HCT116 (cell line): ENCODE data around the gene ZNF438. TPM values are rescaled to one million over a fixed set of nuclear protein-coding genes. Genes with fewer than 3 reads are reported as not detected.
A peak's percentile ranks its signal among the peaks of the same experiment; 100 is the strongest.

ENCODE experiments used
- ATAC-seq: fragments of 200-7000 bp; cut with Tn5 transposase; 2 replicates; pipeline ENCODE4 v1.9.1; 2020; ENCODE audit warnings: mild to moderate bottlenecking, moderate library complexity
- BruUV-seq: library from RNA; stranded (reverse); fragments of 400-500 nt; replicated peaks from 2 replicates; lab custom pipeline; 2021; lab: Mats Ljungman, UMichigan
- CTCF ChIA-PET: fragments of 300-600 bp; sonication (Branson Sonifier 250); formaldehyde crosslinking; loops from one replicate; lab custom pipeline; 2021; ENCODE audit warnings: antibody characterized with exemption; lab: Charles Lee
- POLR2A ChIA-PET: fragments of 300-600, 350-600 bp; sonication (Branson Sonifier 250); formaldehyde crosslinking; loops from one replicate; lab custom pipeline; 2021; ENCODE audit warnings: antibody characterized with exemption; lab: Charles Lee
- RAD21 ChIA-PET, 2 experiments: fragments of 300-600 bp; sonication (Branson Sonifier 250); formaldehyde crosslinking; loops; one replicate each; lab custom pipeline; 2023; ENCODE audit warnings: low total read pairs in 2 of 2; ENCODE audit not compliant: uncharacterized antibody in 2 of 2, unreplicated experiment in 2 of 2, low non-redundant PET in 1 of 2; lab: Charles Lee
- DNase-seq: peaks from one replicate; pipeline ENCODE4 v3.0.0-alpha.2; 2010; ENCODE audit warnings: low read depth, low spot score
- H2AFZ ChIP-seq: fragments of 200-600 bp; shearing (Covaris generic), sonication (generic); 2 replicates; pipeline ENCODE4 v1.6.1; 2017; ENCODE audit warnings: low read depth, mixed run types, mixed read lengths, antibody characterized with exemption, low read length; ENCODE audit not compliant: poor library complexity, severe bottlenecking
- H3K27ac ChIP-seq: 2 replicates; pipeline ENCODE4 v1.5.1; 2012; ENCODE audit warnings: low read depth, low read length
- H3K27me3 ChIP-seq: fragments of 200-600 bp; sonication (generic); 2 replicates; pipeline ENCODE4 v1.6.1; 2016; ENCODE audit warnings: mixed run types, low read length, mixed read lengths; ENCODE audit not compliant: insufficient read depth
- H3K36me3 ChIP-seq, 2 experiments: fragments of 200-500 bp in 1 of 2; fragments of 200-600 bp in 1 of 2; sonication (Bioruptor generic) in 1 of 2; sonication (generic) in 1 of 2; 2 replicates each; pipeline versions ENCODE4 v1.5.1 to v1.6.1; 2014 to 2016; ENCODE audit warnings: low read length in 2 of 2, inconsistent platforms in 1 of 2, mixed read lengths in 1 of 2, mixed run types in 1 of 2; ENCODE audit not compliant: insufficient read depth in 2 of 2, control insufficient read depth in 1 of 2
- H3K4me1 ChIP-seq, 2 experiments: fragments of 200-600 bp in 1 of 2; sonication (generic) in 1 of 2; 2 replicates each; pipeline versions ENCODE4 v1.5.1 to v1.6.1; 2012 to 2017; ENCODE audit warnings: low read length in 2 of 2, inconsistent platforms in 1 of 2, mild to moderate bottlenecking in 1 of 2, mixed read lengths in 1 of 2, mixed run types in 1 of 2, moderate library complexity in 1 of 2; ENCODE audit not compliant: insufficient read depth in 2 of 2, control insufficient read depth in 1 of 2
- H3K4me2 ChIP-seq: fragments of 200-600 bp; sonication (generic); 2 replicates; pipeline ENCODE4 v1.6.1; 2017; ENCODE audit warnings: mixed run types, low read length, mixed read lengths
- H3K4me3 ChIP-seq, 2 experiments: fragments of 200-600 bp in 1 of 2; sonication (generic) in 1 of 2; replicated peaks in 1 of 2; 2 replicates each; pipeline ENCODE4 v1.5.1; 2011 to 2016; ENCODE audit warnings: low read length in 2 of 2, control low read depth in 1 of 2, low read depth in 1 of 2, mild to moderate bottlenecking in 1 of 2, mixed read lengths in 1 of 2, mixed run types in 1 of 2
- H3K79me2 ChIP-seq: fragments of 200-600 bp; sonication (generic); 2 replicates; pipeline ENCODE4 v1.6.1; 2017; ENCODE audit warnings: mild to moderate bottlenecking, mixed run types, low read length, moderate library complexity, mixed read lengths; ENCODE audit not compliant: insufficient read depth
- H3K9ac ChIP-seq: fragments of 200-600 bp; sonication (generic); 2 replicates; pipeline ENCODE4 v1.6.1; 2016; ENCODE audit warnings: low read length, mixed read lengths
- H3K9me2 ChIP-seq: fragments of 200-600 bp; sonication (generic), shearing (Covaris generic); 2 replicates; pipeline ENCODE4 v1.6.1; 2017; ENCODE audit warnings: mixed run types, mild to moderate bottlenecking, moderate library complexity; ENCODE audit not compliant: insufficient read depth
- H3K9me3 ChIP-seq, 2 experiments: fragments of 200-500 bp in 1 of 2; fragments of 200-600 bp in 1 of 2; sonication (Bioruptor generic) in 1 of 2; sonication (generic) in 1 of 2; 2 replicates each; pipeline ENCODE4 v1.6.1; 2014 to 2017; ENCODE audit warnings: low read length in 2 of 2, mixed read lengths in 2 of 2, inconsistent platforms in 1 of 2, low read depth in 1 of 2, mild to moderate bottlenecking in 1 of 2, mixed run types in 1 of 2, moderate library complexity in 1 of 2; ENCODE audit not compliant: control insufficient read depth in 1 of 2, insufficient read depth in 1 of 2
- H4K20me1 ChIP-seq: fragments of 200-600 bp; sonication (generic), shearing (Covaris generic); 2 replicates; pipeline ENCODE4 v1.6.1; 2017; ENCODE audit warnings: mixed run types, mild to moderate bottlenecking, moderate library complexity; ENCODE audit not compliant: insufficient read depth
- CBX3 ChIP-seq: IDR thresholded peaks from 2 replicates; pipeline ENCODE4 v1.6.1; 2012; ENCODE audit warnings: low read depth
- CEBPB ChIP-seq: IDR thresholded peaks from 2 replicates; pipeline ENCODE4 v1.6.1; 2012; ENCODE audit warnings: low read depth
- EGR1 ChIP-seq: IDR thresholded peaks from 2 replicates; pipeline ENCODE4 v1.6.1; 2012; ENCODE audit warnings: low read depth
- ELF1 ChIP-seq: IDR thresholded peaks from 2 replicates; pipeline ENCODE4 v1.6.1; 2012; ENCODE audit warnings: low read depth, borderline replicate concordance
- EZH2 ChIP-seq: fragments of 200-600 bp; sonication (generic); IDR thresholded peaks from 2 replicates; pipeline ENCODE4 v1.6.1; 2017; ENCODE audit warnings: antibody characterized with exemption, mixed run types
- FOSL1 ChIP-seq: IDR thresholded peaks from 2 replicates; pipeline ENCODE4 v1.6.1; 2012; ENCODE audit warnings: low read depth
- JUND ChIP-seq: IDR thresholded peaks from 2 replicates; pipeline ENCODE4 v1.6.1; 2012
- POLR2A ChIP-seq: IDR thresholded peaks from 2 replicates; pipeline ENCODE4 v1.7.0; 2011; ENCODE audit warnings: borderline replicate concordance; ENCODE audit not compliant: insufficient read depth, insufficient read length; ENCODE audit errors: extremely low read depth
- POLR2AphosphoS5 ChIP-seq: IDR thresholded peaks from 2 replicates; pipeline ENCODE4 v1.6.1; 2011; ENCODE audit warnings: mild to moderate bottlenecking, low read depth, low read length, moderate library complexity
- SP1 ChIP-seq: IDR thresholded peaks from 2 replicates; pipeline ENCODE4 v1.6.1; 2012; ENCODE audit warnings: low read depth
- TCF7L2 ChIP-seq: IDR thresholded peaks from 2 replicates; pipeline ENCODE4 v1.7.0; 2011; ENCODE audit warnings: borderline replicate concordance, inconsistent platforms; ENCODE audit not compliant: insufficient read depth, insufficient read length; ENCODE audit errors: extremely low read depth
- YY1 ChIP-seq: IDR thresholded peaks from 2 replicates; pipeline ENCODE4 v1.6.1; 2011; ENCODE audit warnings: low read length, low read depth, moderate library complexity, mild to moderate bottlenecking; ENCODE audit not compliant: insufficient replicate concordance; ENCODE audit errors: extremely low read depth
- ZFX ChIP-seq: fragments of 450-650 bp; IDR thresholded peaks from 2 replicates; pipeline ENCODE4 v1.6.1; 2017
- ZNF274 ChIP-seq: fragments of 200-500 bp; sonication (Bioruptor generic); IDR thresholded peaks from 2 replicates; pipeline ENCODE4 v1.6.1; 2014; ENCODE audit warnings: mild to moderate bottlenecking, low read depth, low read length, inconsistent platforms
- intact Hi-C: fragments of 100-400 bp; cut with micrococcal nuclease; formaldehyde crosslinking; loops from 2 replicates; pipeline ENCODE4 v1.10.0; 2022
- total RNA-seq: library from RNA; stranded (reverse); gene quantifications from one replicate; pipeline ENCODE4 v1.2.1, GENCODE V29; 2021; ENCODE audit not compliant: unreplicated experiment
- TF ChIP-seq, protein P1 (sequence below), 3 experiments: fragments of 200-600 bp in 1 of 3; sonication (generic) in 1 of 3; IDR thresholded peaks in 2 of 3; conservative IDR thresholded peaks in 1 of 3; 2 replicates each; pipeline ENCODE4 v1.5.1; 2012 to 2017; ENCODE audit warnings: low read depth in 2 of 3, low read length in 2 of 3, antibody characterized with exemption in 1 of 3, borderline replicate concordance in 1 of 3, control low read depth in 1 of 3, mild to moderate bottlenecking in 1 of 3, mixed read lengths in 1 of 3, mixed run types in 1 of 3, moderate library complexity in 1 of 3; ENCODE audit not compliant: insufficient read depth in 1 of 3
- TF ChIP-seq, protein P2 (sequence below): IDR thresholded peaks from 2 replicates; pipeline ENCODE4 v1.6.1; 2011; ENCODE audit warnings: mild to moderate bottlenecking, low read length, moderate library complexity; ENCODE audit not compliant: insufficient replicate concordance; ENCODE audit errors: extremely low read depth
- TF ChIP-seq, protein P3 (sequence below): IDR thresholded peaks from 2 replicates; pipeline ENCODE4 v1.6.1; 2012; ENCODE audit warnings: low read depth
- TF ChIP-seq, protein P4 (sequence below): IDR thresholded peaks from 2 replicates; pipeline ENCODE4 v1.6.1; 2012
- TF ChIP-seq, protein P5 (sequence below): IDR thresholded peaks from 2 replicates; pipeline ENCODE4 v1.6.1; 2012

ZNF438 gene
- total RNA-seq, 1 experiment from 2014 or later = 3.3 TPM

DNA sequence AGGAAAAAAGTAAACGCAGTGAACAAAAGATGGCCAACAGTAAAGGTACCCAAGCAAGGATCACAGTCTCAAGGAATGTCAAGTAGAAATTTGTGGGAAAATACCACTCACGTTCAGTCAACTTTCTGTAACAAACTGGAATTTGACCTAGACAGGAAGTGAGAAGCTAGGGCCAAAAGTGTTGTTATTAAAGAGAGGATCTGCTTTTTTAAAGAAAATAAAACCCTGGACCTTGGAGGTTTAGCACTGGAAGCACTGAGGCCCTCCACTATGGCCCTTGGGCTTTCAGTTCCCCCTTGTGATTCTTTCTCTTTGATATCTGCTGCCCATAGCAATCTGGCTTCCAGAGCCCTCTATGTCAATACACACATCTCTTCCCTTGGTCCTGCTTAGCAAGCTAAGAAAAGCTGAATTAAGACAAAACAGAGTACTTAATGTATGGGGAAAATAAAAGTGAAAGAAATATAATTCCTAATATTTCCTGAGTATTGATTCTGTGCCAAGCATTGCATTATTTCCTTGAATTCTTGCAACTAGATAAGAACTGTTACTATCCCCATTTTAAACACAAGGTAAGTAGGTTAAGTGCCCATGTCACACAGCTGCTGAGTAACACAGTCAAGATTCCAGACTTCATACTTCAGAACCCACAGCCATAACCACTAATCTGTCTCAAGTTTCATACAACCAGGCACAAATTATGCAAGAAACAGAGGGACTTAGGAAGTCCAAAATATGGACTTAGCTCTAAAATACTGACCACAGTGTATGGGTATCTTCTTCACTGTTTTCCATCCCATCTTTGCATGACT, 2.6 kb upstream of the ZNF438 start:
- H3K9me2 ChIP-seq = no peaks in the 10 kb centered on the region
- H3K36me3 ChIP-seq = no peaks in the 10 kb centered on the region
- BruUV-seq = no TSS peak
- ChIA-PET RAD21 (no interaction called here), POLR2A (no interaction called here), CTCF (no interaction called here)
- peaks cover 8 to 41% of the 10 kb centered on the region in 2 experiments for H3K4me1 ChIP-seq
- no peaks in the 10 kb centered on the region for H3K79me2 ChIP-seq
- no peak overlapping the region for H3K27ac ChIP-seq
- H3K27me3 ChIP-seq = no peaks in the 10 kb centered on the region
- intact Hi-C loops = loop anchor here (5.0 kb wide), 1 partner anchor 728 kb away; no protein-coding TSS in a partner anchor
- no peaks in the 10 kb centered on the region for H4K20me1 ChIP-seq
- H3K4me2 ChIP-seq = no peak overlapping the region
- ATAC-seq (no peak), DNase-seq (no peak)
- H2AFZ ChIP-seq = no peak overlapping the region
- no peak overlapping the region for H3K4me3 ChIP-seq
- H3K9ac ChIP-seq = no peak overlapping the region
- H3K9me3 ChIP-seq = no peaks in the 10 kb centered on the region
- TF ChIP-seq TCF7L2 (no peak), POLR2AphosphoS5 (no peak), SP1 (no peak), POLR2A (no peak), CBX3 (0 out of 2 replicates have a peak, but pooled peaks have one; percentile 14), EZH2 (no peak), CEBPB (peak; percentile 25; the same call in 1 of the 2 replicates), EGR1 (no peak), ELF1 (no peak), FOSL1 (no peak), ZFX (no peak), ZNF274 (no peak), YY1 (no peak), JUND (no peak)
- TF ChIP-seq, protein P1, sequence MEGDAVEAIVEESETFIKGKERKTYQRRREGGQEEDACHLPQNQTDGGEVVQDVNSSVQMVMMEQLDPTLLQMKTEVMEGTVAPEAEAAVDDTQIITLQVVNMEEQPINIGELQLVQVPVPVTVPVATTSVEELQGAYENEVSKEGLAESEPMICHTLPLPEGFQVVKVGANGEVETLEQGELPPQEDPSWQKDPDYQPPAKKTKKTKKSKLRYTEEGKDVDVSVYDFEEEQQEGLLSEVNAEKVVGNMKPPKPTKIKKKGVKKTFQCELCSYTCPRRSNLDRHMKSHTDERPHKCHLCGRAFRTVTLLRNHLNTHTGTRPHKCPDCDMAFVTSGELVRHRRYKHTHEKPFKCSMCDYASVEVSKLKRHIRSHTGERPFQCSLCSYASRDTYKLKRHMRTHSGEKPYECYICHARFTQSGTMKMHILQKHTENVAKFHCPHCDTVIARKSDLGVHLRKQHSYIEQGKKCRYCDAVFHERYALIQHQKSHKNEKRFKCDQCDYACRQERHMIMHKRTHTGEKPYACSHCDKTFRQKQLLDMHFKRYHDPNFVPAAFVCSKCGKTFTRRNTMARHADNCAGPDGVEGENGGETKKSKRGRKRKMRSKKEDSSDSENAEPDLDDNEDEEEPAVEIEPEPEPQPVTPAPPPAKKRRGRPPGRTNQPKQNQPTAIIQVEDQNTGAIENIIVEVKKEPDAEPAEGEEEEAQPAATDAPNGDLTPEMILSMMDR (IDR thresholded peaks at IDR 0.05 in 2 of 3, conservative IDR thresholded peaks at IDR 0.05 in 1 of 3; ENCODE audit: borderline replicate concordance in 1 of 3, insufficient read depth in 1 of 3, low read depth in 2 of 3, low read length in 2 of 3) = no peak
- TF ChIP-seq, protein P2, sequence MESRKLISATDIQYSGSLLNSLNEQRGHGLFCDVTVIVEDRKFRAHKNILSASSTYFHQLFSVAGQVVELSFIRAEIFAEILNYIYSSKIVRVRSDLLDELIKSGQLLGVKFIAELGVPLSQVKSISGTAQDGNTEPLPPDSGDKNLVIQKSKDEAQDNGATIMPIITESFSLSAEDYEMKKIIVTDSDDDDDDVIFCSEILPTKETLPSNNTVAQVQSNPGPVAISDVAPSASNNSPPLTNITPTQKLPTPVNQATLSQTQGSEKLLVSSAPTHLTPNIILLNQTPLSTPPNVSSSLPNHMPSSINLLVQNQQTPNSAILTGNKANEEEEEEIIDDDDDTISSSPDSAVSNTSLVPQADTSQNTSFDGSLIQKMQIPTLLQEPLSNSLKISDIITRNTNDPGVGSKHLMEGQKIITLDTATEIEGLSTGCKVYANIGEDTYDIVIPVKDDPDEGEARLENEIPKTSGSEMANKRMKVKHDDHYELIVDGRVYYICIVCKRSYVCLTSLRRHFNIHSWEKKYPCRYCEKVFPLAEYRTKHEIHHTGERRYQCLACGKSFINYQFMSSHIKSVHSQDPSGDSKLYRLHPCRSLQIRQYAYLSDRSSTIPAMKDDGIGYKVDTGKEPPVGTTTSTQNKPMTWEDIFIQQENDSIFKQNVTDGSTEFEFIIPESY = no peak
- TF ChIP-seq, protein P3, sequence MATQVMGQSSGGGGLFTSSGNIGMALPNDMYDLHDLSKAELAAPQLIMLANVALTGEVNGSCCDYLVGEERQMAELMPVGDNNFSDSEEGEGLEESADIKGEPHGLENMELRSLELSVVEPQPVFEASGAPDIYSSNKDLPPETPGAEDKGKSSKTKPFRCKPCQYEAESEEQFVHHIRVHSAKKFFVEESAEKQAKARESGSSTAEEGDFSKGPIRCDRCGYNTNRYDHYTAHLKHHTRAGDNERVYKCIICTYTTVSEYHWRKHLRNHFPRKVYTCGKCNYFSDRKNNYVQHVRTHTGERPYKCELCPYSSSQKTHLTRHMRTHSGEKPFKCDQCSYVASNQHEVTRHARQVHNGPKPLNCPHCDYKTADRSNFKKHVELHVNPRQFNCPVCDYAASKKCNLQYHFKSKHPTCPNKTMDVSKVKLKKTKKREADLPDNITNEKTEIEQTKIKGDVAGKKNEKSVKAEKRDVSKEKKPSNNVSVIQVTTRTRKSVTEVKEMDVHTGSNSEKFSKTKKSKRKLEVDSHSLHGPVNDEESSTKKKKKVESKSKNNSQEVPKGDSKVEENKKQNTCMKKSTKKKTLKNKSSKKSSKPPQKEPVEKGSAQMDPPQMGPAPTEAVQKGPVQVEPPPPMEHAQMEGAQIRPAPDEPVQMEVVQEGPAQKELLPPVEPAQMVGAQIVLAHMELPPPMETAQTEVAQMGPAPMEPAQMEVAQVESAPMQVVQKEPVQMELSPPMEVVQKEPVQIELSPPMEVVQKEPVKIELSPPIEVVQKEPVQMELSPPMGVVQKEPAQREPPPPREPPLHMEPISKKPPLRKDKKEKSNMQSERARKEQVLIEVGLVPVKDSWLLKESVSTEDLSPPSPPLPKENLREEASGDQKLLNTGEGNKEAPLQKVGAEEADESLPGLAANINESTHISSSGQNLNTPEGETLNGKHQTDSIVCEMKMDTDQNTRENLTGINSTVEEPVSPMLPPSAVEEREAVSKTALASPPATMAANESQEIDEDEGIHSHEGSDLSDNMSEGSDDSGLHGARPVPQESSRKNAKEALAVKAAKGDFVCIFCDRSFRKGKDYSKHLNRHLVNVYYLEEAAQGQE = no peak
- TF ChIP-seq, protein P4, sequence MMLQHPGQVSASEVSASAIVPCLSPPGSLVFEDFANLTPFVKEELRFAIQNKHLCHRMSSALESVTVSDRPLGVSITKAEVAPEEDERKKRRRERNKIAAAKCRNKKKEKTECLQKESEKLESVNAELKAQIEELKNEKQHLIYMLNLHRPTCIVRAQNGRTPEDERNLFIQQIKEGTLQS = no peak
- TF ChIP-seq, protein P5, sequence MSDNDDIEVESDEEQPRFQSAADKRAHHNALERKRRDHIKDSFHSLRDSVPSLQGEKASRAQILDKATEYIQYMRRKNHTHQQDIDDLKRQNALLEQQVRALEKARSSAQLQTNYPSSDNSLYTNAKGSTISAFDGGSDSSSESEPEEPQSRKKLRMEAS = 0 out of 2 replicates have a peak, but pooled peaks have one; percentile 21
